Left forelimb (tissue), 1 donor: ENCODE data around the gene MTERF1.
"Not testable (repeated sequence)": the region's sequence is repeated elsewhere in the genome, so short reads cannot be mapped to it uniquely, and the experiment has no call there.

Experiments
- DNase-seq: peaks from one replicate; pipeline ENCODE4 v3.0.0-alpha.2; 2018; ENCODE audit warnings: low spot score

The MTERF1 gene, protein sequence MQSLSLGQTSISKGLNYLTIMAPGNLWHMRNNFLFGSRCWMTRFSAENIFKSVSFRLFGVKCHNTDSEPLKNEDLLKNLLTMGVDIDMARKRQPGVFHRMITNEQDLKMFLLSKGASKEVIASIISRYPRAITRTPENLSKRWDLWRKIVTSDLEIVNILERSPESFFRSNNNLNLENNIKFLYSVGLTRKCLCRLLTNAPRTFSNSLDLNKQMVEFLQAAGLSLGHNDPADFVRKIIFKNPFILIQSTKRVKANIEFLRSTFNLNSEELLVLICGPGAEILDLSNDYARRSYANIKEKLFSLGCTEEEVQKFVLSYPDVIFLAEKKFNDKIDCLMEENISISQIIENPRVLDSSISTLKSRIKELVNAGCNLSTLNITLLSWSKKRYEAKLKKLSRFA

DNA sequence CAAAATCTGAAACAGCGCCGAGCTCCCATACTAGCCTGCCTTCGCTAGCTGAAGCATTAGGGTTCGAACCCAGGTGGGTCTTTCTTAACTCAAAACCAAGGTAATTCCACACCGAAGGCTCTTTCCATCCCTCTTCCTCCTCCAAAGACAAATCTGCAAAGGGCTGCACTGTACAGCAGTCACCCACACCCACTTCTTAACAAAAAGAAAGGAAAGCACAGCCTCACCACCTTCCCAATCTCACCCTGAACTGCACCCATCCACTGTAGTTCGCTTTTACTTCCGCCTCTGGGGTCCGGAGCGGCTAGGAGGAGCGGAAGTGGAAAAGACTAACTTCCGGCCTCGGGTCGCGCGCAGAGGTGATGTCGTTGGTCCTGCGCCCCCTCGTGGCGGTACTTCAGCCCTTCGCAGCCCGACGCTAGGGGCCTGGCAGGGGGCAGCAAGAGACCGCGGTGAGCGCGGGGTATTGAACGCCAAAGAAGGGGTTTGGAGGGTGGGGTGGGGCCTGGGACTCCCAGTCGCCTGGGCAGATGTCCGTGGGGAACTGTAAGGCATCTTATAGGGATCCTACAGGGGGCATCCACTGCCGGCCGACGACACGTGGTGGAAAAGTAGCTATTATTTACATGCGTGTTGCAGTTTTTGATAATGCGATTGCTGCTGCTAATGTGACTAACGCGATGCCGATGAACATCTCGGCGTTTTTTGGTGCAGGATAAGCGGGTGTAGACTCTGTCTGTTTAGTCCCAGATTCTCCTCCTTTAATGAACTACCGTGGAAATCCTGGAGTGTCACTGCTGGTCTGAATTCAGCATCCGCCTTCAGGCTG is at the start of gene MTERF1:
Gene MTERF1 (minus strand): TSS at position 290 of the 829 bp plus-strand sequence. CDS start 619 bp downstream, outside the sequence.
- DNase-seq, result peak; percentile 95

DNA sequence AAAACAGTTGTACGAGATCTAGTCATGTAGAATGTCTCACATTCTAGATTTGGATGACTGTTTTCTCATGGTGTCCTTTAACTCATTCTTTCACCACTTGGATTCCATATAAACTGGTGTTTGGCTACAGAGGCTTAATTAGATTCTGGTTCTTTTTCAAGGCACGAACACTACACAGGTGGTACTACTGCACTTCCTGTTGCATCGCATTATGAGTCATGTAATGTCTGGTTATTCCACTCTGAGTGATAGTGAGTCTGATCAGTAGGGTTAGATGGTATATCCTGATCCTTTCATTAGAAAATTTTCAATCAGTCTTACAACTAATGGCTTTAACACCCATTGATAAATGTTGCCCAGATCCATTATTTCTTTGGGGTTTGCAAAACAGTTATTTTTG is 49.0 kb upstream of the MTERF1 start:
- no peak for DNase-seq

DNA sequence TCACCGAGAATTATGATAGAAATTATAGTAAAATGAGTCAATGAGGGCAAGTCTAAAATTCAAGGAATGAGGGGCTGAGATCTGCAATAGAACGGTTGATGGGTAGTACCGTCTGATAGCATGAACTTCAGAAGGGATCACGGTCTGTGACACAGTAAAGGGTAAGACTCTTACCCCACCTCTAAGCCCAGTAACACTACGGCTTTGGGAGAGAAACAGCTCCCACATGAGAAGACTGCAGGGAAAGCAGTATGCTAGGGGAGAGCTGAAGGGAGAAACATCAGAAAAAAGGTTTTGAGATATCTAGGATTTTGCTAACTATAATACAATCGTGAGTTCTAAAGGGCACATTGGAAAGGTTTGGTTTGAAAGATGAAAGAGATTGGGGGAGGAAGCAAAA is 47.4 kb upstream of the MTERF1 start:
- no peak for DNase-seq

DNA sequence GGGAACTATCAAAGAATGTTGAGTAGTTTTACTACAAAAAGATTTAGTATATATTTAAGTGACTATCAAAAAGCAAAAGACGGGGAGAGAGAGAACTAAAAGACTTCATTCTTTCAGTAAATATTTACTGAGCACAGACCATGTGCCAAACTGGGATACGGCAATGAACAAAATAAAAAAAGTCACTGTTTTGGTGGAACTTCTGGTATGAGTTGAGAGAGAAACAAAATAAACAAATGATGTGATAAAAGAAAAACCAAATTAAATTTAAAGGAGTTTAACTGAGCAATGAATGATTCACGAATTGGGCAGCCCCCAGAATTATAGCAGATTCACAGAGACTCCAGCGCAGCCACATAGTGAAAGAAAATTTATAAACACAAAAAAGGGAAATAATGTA is 42.4 kb upstream of the MTERF1 start:
- DNase-seq, result no peak

DNA sequence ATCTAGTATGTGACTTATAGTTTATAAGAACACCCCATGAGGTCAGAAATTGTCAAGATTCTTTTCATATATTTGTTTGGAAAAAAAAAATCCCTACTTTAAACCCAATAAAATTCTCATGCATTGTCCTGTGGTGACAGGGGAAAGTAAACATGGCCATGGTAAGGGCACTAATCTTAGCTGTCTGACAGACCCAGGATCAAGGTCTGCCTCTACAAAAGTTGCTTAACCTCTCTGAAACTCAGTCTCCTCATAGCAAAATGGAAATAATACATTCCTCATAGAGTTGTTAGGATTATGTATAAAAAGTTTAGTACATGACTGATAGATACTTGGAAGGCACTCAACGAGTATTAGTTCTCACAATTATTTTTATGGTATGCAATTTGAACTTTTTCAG is 37.9 kb upstream of the MTERF1 start:
- no peak for DNase-seq

DNA sequence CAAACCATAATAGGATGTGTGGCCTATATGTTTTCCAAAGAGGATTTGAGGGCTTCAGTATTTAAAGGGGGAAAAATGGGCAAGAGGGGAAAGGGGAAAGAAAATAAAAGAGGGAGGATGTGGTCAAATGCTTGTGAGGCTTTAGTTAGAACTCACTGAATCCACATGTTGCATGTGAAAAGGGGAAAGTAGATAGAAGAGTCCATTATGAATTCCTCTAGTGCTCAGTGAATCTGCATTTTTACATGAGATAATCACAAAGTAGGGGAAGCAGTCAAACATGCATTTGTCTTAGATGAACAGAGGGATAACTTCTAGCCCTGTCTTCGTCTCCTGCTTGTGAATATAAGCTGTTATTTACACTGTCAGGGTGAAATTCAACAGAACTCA is 35.5 kb upstream of the MTERF1 start:
- no peak for DNase-seq

DNA sequence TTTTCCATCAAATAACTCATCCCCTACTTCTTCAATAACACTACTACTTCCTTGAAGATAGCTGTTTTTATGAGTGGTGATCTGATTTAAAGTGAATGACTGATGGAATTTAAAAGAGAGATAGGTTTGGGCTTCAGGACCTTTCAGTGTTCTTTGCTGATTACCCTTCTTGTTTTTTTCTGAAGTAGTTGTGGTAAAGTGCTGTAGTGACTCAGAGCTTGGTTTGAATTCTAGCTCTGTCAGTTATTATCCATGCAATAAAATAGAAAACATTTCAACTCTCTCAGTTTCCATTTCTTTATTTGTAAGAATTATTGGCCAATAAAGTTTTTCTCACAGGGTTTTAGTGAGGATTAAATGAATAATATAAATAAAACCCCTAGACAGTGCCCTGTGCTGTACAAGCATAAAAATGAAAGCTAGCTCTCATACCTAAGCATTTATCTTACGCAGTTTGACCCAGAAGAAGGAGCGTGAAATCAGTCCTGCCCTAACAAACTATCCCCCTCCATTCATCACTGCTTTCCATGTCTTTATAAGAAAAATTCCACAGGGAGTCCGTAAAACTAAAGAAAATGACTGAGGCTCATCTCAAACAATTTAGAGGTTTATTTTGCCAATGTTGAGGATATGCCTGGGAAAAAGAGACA is 35.0 kb upstream of the MTERF1 start:
- DNase-seq, result no peak

DNA sequence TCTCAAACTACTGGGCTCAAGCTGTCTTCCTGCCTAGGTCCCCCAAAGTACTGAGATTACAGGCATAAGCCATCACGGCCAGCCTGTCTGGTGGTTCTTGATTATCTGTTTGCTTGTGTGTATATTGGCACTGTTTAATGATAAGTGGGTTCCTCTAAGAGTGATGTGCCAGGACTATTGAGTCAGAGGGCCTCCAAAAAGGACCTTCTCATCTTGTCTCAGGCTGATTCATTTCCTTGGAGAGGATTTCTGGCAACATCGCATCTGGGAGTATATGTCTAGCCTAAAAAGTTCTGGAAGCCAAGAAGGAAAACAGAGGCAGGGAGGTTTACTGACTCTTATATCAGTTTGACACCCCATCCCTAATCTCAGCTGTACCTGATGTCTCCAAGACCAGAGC is 33.1 kb upstream of the MTERF1 start:
- DNase-seq, result no peak

DNA sequence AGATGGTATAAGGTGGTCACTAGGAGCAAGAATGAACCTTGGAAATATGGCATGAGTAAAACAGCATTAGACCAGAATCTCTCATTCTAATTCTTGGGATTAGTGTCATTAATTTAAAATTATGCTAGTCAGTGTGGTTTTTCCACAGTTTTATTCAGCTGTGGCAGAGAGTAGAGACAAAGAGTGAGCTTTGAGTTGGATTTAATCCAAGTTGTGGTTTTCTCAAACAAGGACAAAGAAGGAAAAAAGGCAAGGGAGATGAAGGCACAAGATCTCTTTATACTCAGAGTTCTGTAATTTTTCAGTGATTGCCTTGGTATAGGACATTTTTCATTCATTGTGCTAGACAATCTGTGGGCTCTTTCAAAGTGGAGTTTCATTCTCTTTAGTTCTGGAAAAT is 32.0 kb upstream of the MTERF1 start:
- DNase-seq, result no peak

DNA sequence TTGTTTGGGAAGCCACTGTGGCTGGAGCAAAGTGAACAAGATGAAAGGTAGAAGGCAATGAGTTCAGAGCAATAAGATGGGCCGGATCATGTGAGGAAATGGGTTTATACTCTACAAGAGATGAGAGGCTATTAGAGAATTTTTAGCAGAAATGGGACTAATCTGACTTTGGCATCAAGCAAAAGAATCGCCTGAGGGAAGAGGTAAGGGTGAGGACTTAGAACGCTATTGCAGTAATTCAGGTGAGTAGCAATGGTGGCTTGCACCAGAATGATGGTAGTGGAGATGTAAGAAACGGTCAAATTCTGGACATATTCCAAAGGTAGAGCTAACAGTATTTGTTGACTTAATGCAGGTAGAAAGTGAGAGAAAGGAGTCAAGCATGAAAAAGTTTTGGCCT is 30.6 kb upstream of the MTERF1 start:
- no peak for DNase-seq

DNA sequence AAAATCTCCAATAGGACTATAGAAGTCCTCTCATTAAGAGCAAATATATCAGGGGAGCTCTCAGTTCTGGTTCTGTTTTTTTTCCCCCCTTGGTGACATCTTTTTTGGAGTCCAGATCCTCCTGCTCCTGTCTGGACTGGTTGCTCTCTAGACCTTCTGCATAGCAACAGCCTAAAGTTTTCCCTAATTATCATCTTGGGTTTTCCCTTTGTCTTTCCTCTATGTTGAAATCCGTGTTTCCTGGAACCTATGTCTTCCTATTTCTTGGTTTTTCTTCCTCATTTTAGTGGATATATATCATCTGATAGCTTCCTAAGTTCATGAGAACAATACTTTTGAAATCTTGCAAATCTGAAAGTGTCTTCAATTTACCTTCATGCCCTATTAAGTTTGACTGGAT is 29.7 kb upstream of the MTERF1 start:
- DNase-seq, result no peak

DNA sequence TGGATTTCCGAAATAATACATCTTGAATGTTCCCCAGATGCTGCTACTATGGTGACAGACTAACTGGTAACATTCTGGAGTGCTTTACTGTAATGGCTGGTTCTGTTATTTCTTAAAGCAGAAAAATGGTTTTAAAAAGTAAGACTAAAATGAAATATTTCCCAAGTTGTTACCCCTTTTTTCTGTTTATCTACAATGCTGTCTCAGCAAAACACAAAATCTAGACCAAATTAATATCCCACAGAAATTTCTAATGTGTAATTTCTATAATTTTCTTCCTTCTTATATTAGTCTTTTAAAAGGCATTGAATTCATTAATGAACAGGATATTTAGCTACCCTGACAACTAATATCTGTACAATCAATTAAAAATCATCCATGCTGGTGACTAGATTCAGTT is 19.1 kb upstream of the MTERF1 start:
- no peak for DNase-seq

DNA sequence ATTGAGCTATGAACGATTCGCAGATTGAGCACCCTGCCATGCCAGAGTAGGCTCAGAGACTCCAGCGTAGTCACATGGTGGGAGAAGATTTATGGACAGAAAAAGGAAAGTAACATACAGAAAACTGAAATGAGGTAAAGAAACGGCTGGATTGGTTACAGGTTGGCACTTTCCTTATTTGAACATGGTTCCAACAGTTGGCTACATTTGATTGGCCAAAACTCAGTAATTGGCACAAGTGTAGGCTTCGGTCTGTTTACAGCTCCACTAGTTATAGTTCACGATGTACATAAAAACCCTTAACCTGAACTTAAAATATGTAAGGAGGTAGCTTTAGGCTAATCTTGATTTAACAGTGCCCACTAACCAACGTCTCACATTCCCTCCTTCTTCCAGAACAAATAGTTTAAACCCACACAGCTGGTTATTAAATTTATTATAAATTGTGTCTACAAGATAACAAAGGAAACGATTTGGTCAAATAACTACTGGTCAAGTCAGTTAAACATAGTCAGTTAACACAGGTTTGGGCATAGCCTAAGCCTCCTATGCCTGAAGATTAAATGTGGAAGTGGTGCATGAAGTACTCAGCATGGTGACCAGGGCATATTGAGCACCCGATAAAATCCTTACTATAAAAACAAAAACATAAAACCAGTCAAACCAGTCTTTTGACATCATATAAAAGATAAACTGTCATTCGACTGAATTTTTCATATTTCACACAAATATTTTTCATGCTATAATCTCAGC is 17.9 kb upstream of the MTERF1 start:
- no peak for DNase-seq

DNA sequence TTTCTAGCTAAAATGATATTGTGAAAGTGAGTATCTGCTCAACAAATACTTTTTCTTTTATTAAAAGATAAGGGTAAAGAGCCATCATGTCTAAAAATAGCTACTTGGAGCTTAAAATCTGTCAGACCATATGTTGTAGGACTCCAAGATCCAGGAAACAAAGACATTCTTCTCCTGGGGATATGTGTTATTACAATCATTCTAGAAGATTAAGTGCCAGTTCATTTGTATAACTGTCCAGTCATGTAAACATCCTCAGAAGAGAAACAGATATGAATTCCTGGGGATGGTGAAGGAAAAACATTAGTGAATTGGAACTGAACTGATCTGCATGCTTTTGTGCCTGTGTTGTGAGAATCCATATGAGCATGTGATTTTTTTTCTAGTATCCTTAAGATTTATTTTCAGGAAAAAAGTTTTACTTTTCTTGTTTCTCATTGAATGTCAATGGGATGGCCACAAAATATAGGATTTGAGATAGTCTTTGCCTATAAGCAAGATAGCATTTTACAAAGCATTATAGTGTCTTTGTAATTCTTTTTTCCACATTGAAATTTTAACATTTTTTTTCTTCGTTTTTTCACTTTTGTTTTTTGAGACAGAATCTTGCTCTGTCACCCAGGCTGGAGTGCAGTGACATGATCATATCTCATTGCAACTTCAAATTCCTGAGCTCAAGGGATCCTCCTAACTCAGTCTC is 14.4 kb upstream of the MTERF1 start:
- no peak for DNase-seq

DNA sequence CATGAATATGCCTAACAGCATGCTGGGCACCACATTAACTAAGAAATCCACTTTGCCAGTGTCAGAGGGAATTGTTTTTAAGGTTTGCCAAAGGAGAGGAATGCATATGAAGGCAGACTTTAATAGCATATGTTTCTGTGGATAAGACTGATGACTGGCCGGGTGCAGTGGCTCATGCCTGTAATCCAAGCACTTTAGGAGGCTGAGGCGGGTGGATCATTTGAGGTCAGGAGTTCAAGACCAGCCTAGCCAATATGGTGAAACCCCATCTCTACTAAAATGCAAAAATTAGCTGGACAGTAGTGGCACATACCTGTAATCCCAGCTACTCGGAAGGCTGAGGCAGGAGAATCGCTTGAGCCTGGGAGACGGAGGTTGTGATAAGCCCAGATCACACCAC is 13.2 kb upstream of the MTERF1 start:
- not testable (repeated sequence) for DNase-seq

DNA sequence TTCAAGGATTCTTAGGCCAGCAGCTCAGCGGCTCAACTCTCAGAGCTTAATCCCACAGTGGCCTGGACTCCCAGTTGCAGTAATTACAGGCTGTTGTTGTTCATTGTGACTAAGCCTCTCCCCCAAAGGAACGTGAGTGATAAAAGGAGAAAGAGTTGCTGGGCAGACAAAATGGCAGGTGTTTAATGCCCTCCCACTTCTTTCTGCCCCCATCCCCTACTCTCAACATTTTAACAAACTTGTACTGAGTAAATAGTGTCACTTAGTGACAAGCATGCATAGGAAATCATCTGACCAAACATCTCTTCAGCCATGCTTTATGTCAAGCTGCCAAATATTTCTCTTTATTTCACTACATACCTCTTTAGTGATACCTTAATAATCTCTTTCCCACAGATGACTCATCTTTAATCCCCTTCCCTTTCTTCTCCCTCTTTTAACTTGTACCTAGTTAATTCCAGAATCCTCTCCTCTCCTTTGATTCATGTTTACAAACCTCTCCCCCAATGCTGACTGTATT is 12.4 kb upstream of the MTERF1 start:
- DNase-seq, result no peak

DNA sequence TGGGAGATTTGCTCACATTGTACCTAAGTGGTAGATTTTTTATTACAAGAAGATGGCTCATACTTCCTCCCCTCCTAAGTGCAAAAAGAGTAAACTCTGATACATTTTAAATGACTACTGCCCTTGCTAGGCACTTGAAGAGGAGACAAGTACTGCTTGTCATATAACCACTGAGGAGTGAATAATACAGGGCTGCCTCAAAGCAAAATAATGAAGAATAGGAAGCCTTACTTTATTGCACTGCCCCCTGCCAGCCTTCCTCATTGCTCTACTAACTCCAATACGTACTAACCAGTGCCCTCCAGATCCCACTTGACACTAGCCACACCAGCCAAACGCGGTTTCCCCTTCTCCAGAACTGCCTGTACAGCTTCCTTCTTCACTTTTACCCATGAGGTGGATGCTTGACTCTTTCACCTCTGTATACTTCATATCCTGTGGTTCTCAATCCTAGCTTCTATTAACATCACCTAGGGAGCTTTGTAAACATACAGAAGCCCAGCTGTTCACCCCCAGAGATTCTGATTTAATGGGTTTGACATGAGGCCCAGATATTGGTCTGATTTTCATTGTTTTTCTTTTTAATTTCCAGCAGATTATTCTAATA is 11.7 kb upstream of the MTERF1 start:
- no peak for DNase-seq

DNA sequence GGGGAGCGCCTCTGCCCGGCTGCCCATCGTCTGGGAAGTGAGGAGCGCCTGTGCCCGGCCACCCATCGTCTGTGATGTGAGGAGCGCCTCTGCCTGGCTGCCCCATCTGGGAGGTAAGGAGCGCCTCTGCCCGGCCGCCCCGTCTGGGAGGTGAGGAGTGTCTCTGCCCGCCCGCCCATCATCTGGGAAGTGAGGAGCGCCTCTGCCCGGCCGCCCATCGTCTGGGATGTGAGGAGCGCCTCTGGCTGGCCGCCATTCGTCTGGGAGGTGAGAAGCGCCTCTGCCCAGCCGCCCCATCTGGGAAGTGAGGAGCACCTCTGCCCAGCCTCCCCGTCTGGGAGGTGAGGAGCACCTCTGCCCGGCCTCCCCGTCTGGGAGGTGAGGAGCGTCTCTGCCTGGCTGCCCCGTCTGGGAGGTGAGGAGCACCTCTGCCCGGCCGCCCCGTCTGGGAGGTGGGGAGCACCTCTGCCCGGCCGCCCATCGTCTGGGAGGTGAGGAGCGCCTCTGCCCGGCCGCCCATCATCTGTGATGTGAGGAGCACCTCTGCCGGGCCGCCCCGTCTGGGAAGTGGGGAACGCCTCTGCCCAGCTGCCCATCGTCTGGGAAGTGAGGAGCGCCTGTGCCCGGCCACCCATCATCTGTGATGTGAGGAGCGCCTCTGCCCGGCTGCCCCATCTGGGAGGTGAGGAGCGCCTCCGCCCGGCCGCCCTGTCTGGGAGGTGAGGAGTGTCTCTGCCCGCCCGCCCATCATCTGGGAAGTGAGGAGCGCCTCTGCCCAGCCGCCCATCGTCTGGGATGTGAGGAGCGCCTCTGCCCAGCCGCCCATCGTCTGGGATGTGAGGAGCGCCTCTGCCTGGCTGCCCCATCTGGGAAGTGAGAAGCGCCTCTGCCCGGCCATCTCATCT is 8.0 kb upstream of the MTERF1 start:
- DNase-seq, result not testable (repeated sequence)

DNA sequence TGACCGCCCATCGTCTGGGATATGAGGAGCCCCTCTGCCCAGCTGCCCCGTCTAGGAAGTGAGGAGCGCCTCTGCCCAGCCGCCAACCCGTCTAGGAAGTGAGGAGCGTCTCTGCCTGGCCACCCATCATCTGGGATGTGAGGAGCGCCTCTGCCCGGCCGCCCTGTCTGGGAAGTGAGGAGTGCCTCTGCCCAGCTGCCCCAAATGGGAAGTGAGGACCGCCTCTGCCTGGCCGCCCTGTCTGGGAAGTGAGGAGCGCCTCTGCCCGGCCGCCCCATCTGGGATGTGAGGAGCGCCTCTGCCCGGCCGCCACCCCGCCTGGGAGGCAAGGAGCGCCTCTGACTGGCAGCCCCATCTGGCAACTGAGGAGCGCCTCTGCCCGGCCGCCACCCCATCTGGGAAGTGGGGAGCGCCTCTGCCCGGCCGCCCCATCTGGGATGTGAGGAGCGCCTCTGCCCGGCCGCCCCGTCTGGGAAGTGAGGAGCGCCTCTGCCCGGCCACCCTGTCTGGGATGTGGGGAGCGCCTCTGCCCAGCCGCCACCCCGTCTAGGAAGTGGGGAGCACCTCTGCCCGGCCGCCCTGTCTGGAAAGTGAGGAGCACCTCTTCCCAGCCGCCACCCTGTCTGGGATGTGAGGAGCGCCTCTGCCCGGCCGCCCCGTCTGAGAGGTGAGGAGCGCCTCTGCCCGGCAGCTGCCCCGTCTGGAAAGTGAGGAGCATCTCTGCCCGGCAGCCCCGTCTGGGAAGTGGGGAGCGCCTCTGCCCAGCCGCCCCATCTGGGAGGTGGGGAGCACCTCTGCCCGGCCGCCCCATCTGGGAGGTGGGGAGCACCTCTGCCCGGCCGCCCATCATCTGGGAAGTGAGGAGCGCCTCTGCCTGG is 7.1 kb upstream of the MTERF1 start:
- not testable (repeated sequence) for DNase-seq
